GM15510 (cell line): Measurements from ENCODE around the gene TSC22D4.

Experiments used
- POLR2A ChIP-seq: IDR thresholded peaks from 3 replicates; pipeline ENCODE4 v1.6.1; 2011; ENCODE audit warnings: borderline replicate concordance; ENCODE audit not compliant: insufficient read length; ENCODE audit errors: extremely low read depth

Gene TSC22D4

GRCh38 chr7:100493476-100494264, 14.7 kb upstream of the TSC22D4 start:
- no peak for TF ChIP-seq POLR2A

GRCh38 chr7:100492738-100493475, 13.9 kb upstream of the TSC22D4 start:
- TF ChIP-seq POLR2A, result no peak

GRCh38 chr7:100491192-100491578, 12.2 kb upstream of the TSC22D4 start:
- TF ChIP-seq POLR2A, result no peak

GRCh38 chr7:100490483-100491191, 11.6 kb upstream of the TSC22D4 start:
- no peak for TF ChIP-seq POLR2A

GRCh38 chr7:100489824-100490223, 10.8 kb upstream of the TSC22D4 start:
- no peak for TF ChIP-seq POLR2A

- TF ChIP-seq POLR2A, result no peak
Observed at GRCh38 chr7:100489121-100489520, 10.1 kb upstream of the TSC22D4 start.

GRCh38 chr7:100488333-100489095, 9.5 kb upstream of the TSC22D4 start:
- TF ChIP-seq POLR2A, result no peak

- no peak for TF ChIP-seq POLR2A
Observed at GRCh38 chr7:100486753-100487446, 7.9 kb upstream of the TSC22D4 start.

- no peak for TF ChIP-seq POLR2A
Observed at GRCh38 chr7:100486111-100486636, 7.2 kb upstream of the TSC22D4 start.

- no peak for TF ChIP-seq POLR2A
Observed at GRCh38 chr7:100485471-100485876, 6.5 kb upstream of the TSC22D4 start.

- TF ChIP-seq POLR2A, result no peak
Observed at GRCh38 chr7:100484673-100485045, 5.6 kb upstream of the TSC22D4 start.

GRCh38 chr7:100483722-100484672, 5.0 kb upstream of the TSC22D4 start, which contains the start of gene NYAP1:
NYAP1 (plus strand) TSS chr7:100483927; CDS start chr7:100485312, 1,385 bp downstream.
- no peak for TF ChIP-seq POLR2A

- TF ChIP-seq POLR2A, result no peak
Observed at GRCh38 chr7:100483090-100483721, 4.2 kb upstream of the TSC22D4 start.

- no peak for TF ChIP-seq POLR2A
Observed at GRCh38 chr7:100482728-100483089, 3.7 kb upstream of the TSC22D4 start.
